SIG-M5 treated with dmso at 0.1 percent for 504 hours (cell line): Measurements from ENCODE around the gene PRKAG3.
A peak's percentile ranks its signal among the peaks of the same experiment; 100 is the strongest.
"Not testable (repeated sequence)": the region's sequence is repeated elsewhere in the genome, so short reads cannot be mapped to it uniquely, and the experiment has no call there.

ENCODE experiments used
- DNase-seq: peaks from one replicate; lab custom pipeline; 2025; ENCODE audit not compliant: unreplicated experiment; lab: John Stamatoyannopoulos, UW

The PRKAG3 gene

GRCh38 chr2:218785103-218785502 lies 46.5 kb downstream of the PRKAG3 start:
- no peak for DNase-seq

- no peak for DNase-seq
Observed at GRCh38 chr2:218783688-218784087, 47.9 kb downstream of the PRKAG3 start.

- DNase-seq = no peak
Observed at GRCh38 chr2:218782528-218782844, 49.1 kb downstream of the PRKAG3 start.

GRCh38 chr2:218781691-218782527 lies 49.7 kb downstream of the PRKAG3 start, which contains the start of gene CYP27A1:
Gene CYP27A1 (plus strand): TSS chr2:218782147. CDS start chr2:218782183, 36 bp downstream.
- DNase-seq = no peak

- DNase-seq = peak; percentile 58
Observed at GRCh38 chr2:218780851-218781690, 50.5 kb downstream of the PRKAG3 start.

- no peak for DNase-seq
Observed at GRCh38 chr2:218780046-218780445, 51.6 kb downstream of the PRKAG3 start.

- DNase-seq = no peak
Observed at GRCh38 chr2:218777276-218777990, 54.2 kb downstream of the PRKAG3 start.

GRCh38 chr2:218776488-218776887 lies 55.1 kb downstream of the PRKAG3 start:
- peak; percentile 30 for DNase-seq

GRCh38 chr2:218773881-218774280 lies 57.7 kb downstream of the PRKAG3 start:
- no peak for DNase-seq

GRCh38 chr2:218772759-218773158 lies 58.8 kb downstream of the PRKAG3 start:
- DNase-seq = not testable (repeated sequence)
